Tongue (tissue), 2 donors: ENCODE results near the gene NTM. TPM values are rescaled to one million over a fixed set of nuclear protein-coding genes. Genes with fewer than 3 reads are reported as not detected.
"Not testable (repeated sequence)": the region's sequence is repeated elsewhere in the genome, so short reads cannot be mapped to it uniquely, and the experiment has no call there.

ENCODE experiments used
- DNase-seq: peaks from one replicate; pipeline ENCODE4 v3.0.0-alpha.2; 2015
- total RNA-seq: library from RNA; depleted of rRNA; stranded (reverse); fragments of >200 nt; gene quantifications from one replicate; pipeline ENCODE4 v1.2.3, GENCODE V29; 2014

The NTM gene
- total RNA-seq, 1 donor from 2014 or later, result 12.1 TPM

- no peak for DNase-seq
Measured at GRCh38 chr11:132047167-132047566, 676.8 kb downstream of the NTM start.

DNA sequence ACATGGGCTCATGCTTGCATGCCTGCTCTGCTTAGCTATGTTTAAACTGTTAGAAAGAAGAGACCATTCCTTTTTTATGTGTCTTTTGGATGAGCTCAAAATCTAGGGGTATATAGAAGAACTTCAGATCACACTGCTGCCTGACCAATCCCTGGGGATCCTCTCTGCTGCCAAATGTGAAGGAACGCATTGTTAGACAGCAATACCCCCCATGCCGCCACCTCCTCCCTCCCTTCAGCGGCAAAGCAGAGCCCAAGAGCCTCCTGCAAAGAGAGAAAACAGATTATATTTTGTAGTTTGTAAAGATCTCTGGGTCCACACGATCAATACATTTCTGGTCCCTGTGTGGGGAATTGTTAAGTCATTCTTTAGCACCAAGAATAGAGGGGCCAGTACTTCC lies 677.6 kb downstream of the NTM start:
- DNase-seq, result no peak

DNA sequence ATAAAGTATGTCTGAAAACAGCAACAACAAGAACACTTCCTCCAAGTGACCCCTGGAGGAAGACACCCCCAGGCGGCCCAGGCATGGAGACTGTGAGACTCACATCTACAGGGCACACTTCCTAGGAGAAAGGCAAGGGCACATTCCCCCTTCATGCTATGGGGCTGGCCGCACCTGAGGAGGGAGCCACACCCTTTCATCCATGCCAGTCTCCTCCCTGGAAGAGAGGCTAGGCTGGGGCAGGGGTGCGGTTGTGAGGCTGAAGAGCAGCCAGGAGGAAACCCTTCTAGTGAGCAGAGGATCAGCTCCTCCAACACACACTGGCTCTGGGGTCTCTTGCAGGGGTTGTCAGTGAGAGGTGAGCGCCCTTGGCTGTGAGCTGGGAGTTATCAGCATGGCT lies 678.8 kb downstream of the NTM start:
- no peak for DNase-seq

DNA sequence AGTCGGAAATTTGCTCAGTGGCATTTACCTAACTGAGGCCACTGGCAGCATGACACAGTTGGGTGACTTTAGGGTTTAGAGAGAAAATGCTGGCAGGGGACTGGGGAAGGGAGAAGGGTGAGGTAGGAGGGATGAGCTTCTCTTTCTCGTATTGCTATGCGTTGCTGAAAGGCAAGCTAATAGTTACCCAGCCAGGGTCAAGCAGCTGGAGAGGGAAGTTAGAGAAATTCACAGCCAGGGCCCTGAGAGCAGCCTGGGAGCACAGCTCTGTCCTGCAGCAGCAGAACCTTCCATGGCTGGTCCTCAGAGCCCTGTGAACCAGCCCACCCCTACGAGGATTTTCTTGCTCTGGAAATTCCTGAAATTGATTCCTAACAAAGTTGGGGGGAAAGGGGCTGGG lies 679.6 kb downstream of the NTM start:
- no peak for DNase-seq

- no peak for DNase-seq
Measured at GRCh38 chr11:132050577-132051165, 680.3 kb downstream of the NTM start.

GRCh38 chr11:132051704-132052103 lies 681.3 kb downstream of the NTM start:
- DNase-seq, result no peak

GRCh38 chr11:132052342-132052741 lies 681.9 kb downstream of the NTM start:
- no peak for DNase-seq

- DNase-seq, result no peak
Measured at GRCh38 chr11:132052904-132053303, 682.5 kb downstream of the NTM start.

DNA sequence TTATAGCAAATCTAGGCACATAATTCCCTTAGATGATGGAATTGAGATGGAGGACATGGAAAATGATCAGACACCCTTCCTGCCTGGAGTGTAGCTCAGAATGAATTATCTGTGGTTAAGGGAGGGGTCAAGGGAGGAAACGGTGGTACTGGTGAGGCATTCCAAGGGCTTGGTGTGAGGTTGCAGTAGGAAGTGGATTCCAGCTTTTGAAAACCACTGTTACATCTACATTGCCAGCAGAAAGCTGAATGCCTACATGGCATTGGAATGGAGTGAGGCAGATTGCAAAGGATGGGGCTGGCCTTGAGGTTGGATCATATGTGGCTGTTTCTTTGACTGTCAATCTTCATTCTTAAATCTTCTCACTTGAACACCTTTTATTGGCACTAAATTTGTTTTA lies 684.4 kb downstream of the NTM start:
- DNase-seq, result no peak

DNA sequence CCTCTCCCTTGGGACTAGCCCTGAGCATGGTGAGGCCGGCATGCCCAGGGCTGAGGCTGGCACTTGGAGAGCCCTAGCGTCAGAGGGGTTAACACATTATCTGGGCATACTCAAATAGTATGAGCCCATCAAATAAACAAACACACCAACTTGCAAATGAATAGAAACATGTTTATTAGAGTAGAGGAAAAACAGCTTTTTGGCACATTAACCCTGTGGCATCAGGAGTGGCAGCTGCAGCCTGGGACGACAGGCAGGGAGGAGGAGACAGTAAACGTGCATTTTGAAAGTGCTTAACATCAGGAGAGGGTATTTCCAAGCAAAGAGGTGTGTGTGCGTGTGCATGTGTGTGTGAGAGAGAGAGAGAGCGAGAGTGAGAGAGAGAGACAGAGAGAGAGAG lies 684.9 kb downstream of the NTM start:
- DNase-seq, result no peak

GRCh38 chr11:132056689-132057088 lies 686.3 kb downstream of the NTM start:
- DNase-seq, result peak; percentile 61

- DNase-seq, result no peak
Measured at GRCh38 chr11:132057266-132057665, 686.9 kb downstream of the NTM start.

- DNase-seq, result no peak
Measured at GRCh38 chr11:132058211-132058772, 687.9 kb downstream of the NTM start.

- no peak for DNase-seq
Measured at GRCh38 chr11:132060567-132060966, 690.2 kb downstream of the NTM start.

- DNase-seq, result peak; percentile 48
Measured at GRCh38 chr11:132062031-132062430, 691.6 kb downstream of the NTM start.

- no peak for DNase-seq
Measured at GRCh38 chr11:132062541-132062940, 692.1 kb downstream of the NTM start.

DNA sequence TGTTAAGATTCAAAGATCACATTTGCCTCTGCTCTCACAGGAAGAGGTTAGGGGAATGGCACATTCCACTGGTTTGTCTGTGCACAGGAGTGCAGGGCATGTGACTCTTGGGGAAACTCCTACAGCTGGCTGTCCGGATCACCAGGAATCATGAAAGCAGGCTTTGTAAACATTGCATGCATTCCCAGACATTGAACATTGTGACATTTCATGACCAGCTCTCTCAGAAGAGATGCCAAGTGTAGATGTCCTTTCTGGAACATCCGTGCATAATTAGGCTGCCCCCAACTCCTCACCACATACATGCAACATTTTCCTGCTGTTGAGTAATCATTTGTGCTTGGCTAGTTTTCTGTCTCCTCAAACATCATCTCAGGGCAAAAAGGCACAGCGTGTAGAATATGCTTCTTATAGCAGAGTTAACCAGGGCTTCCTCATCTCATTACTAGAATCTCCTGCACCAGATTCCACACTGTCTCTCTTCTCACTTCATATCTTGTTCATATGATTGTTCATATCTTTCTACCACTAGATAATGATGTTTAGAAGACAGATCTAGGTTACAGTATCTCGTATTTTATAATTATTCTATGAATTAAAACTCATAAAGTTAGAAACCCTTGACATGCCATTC lies 694.7 kb downstream of the NTM start:
- peak; percentile 82 for DNase-seq

DNA sequence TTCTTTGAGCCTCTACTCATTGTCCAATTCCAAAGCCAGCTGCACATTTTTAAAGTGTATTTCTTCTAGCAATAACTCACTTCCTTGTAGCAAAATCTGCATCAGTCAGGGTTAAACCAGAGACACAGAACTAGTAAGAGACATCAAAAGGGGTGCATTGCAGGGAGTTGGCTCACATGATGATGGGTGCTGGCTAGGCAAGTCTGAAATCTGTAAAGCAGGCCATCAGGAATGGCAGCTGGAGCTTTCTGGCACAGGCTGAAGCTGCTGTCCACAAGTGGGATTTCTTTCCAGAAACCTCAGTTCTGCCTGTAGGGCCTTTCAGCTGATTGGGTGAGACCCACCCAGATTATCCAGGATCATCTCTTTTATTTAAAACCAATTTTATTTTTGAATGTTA lies 698.1 kb downstream of the NTM start:
- peak; percentile 65 for DNase-seq

GRCh38 chr11:132069593-132069992 lies 699.2 kb downstream of the NTM start:
- DNase-seq, result not testable (repeated sequence)

- not testable (repeated sequence) for DNase-seq
Measured at GRCh38 chr11:132070907-132071306, 700.5 kb downstream of the NTM start.

GRCh38 chr11:132072044-132072857 lies 701.8 kb downstream of the NTM start:
- peak; percentile 46 for DNase-seq

DNA sequence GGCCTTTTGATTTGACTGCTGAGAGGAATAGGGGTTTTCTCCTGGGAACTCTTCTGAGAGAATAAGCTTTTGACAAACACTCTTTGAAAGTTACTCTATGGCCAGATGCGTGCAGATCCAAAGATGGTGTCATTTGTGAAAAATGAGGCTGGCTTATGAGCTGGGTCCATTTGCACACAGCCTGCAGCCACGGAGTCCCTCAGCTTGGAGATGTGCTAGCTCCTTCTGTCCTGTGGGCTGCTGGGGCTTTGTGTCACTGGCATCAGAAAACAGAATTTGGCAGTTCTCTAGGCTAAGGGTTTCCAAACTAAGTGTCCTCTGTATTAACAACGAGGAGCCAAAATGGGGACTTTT lies 702.4 kb downstream of the NTM start:
- DNase-seq, result peak; percentile 57

GRCh38 chr11:132073787-132074186 lies 703.4 kb downstream of the NTM start:
- DNase-seq, result no peak
